Measurements from ENCODE around the gene MORC3.
"Not testable (repeated sequence)": the region's sequence is repeated elsewhere in the genome, so short reads cannot be mapped to it uniquely, and the experiment has no call there.

MORC3 gene

DNA sequence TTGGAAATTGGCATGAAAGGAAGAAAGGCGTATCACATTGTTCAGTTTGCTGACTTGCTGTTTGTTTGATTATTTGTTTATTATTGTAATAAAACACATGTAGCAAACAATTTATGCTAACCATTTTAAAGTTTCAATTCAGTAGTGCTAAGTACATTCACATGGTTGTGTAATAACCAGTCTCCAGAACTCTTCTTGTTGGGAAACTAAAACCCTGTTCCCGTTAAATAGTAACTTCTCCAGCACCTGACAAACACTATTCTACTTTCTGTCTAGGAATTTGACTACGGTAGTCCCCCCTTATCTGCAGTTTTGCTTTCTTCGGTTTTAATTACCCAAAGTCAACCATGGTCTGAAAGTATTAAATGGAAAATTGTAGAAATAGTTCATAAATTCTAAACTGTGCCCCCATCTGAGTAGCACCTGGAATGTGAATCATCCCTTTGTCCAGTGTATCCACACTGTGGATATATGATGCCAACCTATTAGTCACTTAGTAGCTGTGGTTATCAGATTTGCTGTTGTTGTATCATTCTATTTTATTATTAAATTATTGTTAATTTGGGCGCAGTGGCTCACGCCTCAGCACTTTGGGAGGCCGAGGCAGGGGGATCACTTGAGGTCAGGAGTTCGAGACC lies 5.5 kb downstream of the MORC3 start:
- DNase-seq, result no peak

DNA sequence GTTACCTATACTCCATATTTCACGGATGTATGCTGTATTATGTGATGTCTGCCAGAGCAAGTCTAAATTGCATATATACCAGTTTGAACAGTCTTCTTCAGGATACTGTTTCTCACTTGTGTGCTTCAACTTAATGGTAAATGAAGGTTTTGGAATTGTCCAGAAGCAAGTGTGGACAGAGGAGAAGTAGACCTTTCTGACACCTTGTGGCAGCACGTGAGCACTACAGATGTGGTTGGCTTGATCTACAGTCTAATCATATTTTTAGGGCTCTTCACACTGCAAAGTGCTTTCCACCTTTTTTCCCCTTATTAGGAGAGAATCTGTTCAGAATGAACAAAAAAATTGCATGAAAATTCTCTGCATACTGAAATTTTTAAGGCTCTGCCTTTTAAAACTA lies 10.9 kb downstream of the MORC3 start:
- DNase-seq, result no peak

DNA sequence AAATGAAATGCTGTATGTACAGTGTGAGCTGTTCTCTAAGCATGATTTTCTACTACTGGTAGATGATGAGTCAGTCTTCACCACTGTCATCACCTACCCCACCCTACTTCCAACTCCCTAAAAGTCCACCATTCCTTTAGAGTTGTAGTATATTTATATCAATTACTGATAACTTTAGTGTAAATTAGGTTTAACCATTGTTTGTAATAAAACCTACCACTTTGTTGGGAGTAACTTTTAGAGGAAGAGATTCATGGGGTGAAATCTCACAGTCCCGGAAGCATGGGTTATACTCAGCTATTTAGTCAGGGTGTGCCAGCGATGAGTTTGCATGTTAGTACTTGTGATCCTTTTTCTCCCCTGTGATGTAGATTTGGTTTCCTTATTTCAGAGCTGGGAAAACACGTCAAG lies 17.1 kb downstream of the MORC3 start:
- no peak for DNase-seq

DNA sequence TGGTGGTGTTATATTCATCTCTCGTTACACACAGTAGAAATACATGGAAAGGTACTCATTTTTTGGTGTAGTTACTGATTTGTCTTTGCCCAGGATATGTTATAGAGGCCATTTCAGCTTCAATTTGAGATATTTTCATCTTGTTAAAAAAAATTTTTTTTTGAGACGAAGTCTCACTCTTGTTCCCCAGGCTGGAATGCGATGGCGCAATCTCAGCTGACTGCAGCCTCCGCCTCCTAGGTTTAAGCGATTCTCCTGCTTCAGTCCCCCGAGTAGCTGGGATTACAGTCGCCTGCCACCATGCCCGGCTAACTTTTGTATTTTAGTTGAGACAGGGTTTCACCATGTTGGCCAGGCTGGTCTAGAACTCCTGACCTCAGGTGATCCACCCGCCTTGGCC lies 19.0 kb downstream of the MORC3 start:
- DNase-seq, result no peak

DNA sequence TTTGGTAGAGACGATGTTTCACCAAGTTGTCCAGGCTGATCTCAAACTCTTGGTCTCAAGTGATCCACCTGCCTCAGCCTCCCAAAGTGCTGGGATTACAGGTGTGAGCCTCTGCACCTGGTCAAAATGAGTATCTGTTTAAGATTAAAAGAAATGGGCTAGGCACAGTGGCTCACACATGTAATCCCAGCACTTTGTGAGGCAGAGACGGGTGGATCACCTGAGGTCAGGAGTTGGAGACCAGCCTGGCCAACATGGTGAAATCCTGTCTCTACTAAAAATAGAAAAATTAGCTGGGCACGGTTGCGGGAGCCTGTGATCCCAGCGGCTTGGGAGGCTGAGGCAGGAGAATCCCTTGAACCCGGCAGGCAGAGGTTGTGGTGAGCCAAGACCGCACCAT lies 22.6 kb downstream of the MORC3 start:
- DNase-seq, result not testable (repeated sequence)

DNA sequence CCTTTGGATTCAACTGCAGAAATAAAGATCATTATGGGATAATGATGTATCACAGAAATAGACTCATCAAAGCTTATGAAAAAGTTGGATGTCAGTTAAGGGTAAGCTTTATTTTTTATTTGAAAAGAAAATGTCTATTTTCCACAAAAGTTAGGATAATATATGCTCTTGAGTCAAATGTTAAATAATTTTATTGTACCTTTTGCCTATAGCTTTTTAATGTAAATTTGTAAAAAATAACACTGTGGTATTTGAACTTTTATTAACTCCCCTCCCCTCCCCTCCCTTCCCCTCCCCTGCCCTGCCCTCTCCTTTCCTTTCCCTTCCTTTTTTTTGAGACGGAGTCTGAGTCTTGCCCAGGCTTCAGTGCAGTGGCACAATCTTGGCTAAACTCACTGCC lies 24.9 kb downstream of the MORC3 start:
- no peak for DNase-seq

DNA sequence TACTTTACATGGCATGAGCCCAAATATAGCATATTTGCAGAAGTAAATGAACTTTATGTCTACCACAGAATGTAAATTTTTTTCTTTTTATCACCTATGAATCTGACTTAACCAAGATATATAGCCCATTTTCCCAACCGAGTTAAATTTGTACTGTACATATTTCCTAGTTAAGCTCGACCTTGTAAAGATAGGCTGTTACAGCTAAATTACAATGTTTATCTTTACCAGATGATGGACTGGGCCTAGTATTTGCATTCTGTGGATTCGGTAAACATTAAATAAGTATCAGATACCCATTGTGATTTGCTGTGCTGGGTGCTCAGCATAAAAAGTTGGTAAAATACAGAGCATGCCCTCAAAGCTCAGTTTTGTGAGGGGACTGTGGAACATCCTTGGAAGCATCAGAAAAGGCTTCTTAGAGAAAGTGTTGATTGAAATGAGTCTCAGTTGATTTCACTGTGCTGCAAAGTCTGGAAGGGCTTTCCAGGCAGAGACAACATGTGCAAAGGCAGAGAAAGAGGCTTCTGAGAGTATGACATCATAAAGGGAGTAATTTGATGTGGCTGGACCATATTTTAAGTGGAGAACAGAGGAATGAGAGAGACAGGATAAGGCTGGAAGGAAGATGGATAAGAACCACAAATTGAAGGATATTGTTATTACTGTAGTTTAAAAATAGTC lies 27.4 kb downstream of the MORC3 start:
- DNase-seq, result no peak

DNA sequence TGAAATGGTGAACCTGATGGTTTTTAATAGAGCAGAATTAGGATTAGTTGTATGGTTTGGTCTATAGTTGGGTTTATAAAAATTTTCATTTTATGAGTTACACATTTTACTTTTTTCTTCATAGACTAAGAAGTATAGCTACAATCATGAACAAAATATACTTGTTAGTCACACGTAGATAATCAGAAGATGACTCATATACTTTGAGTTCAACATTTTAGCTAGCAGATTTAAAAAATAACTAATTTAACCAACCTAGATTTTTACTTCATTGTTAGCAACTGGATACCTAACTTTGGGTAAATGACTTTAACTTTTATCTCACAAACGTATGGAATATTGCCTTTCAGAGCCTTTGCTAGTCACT lies 27.9 kb downstream of the MORC3 start:
- DNase-seq, result no peak

DNA sequence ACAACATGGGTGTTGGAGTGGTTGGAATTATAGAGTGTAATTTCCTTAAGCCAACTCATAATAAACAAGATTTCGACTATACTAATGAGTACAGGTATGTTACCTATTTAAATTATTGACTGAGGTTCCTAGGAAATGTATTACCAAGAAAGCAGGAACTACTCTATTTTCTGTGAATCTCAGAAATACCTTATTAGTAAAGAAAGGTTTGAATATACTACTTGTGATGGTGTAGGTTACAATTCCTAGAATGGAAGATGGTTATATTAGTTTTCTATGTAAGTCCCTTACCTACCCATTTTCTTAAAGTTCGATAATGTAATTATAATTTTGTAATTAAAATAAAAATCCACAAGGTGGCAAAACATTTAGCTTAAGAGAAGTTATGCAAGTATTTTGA lies 29.3 kb downstream of the MORC3 start:
- DNase-seq, result no peak

DNA sequence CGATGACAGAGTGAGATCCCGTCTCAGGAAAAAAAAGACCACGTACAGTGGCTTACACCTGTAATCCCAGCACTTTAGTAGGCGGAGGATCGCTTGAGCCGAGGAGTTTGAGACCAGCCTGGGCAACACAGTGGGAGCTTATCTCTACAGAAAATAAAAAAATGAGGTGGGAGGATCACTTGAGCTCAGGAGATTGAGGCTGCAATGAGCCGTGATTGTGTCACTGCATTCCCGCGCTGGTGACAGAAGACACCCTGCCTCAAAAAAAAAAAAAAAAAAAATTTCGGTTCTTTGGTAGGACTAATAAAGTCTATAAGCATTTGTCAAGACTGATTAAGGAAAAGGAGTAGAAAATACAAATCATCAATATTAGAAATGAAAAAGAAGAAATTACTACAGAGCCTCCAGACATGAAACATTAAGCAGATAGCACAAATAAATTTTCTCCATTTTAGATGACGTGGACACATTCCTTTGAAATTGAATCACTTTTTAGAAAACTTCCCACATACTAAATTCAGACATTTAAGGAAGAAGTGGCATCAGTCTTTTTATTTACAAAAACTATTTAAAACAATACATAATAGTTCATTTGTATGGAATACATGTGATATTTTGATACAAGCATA lies 30.4 kb downstream of the MORC3 start:
- no peak for DNase-seq

DNA sequence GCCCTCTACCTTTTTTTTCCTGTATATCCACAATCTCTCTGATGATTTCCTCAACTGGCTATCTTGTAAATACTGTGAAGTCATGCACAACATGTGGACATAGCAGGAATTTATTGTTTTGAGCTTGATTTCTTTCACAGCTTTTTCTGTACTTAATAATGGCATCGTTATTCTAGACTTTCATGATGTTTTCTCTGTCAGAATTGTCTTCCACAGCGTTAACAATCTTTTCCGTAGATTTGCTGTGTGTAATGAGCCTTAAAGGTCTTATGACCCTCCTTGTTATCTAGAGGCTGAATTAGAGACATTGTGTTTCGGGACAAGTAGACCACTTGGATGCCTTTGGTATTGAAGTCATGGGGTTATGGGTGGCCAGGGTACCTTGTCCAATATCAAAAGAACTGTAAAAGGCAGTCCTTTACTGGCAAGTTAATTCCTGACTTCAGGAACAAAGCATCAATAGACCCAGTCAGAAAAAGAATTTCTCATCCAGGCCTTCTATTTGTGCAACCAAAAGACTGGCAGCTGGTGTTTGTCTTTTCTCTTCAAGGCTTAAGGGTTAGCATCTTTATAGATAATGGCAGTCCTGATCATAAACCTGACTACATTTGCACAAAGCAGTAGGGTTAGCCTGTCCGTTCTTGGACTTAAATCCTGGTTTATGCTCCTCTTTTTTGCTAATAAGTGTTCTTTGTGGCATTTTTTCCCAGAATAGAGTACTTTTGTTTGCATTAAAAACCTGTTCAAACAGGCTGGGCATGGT lies 35.1 kb downstream of the MORC3 start:
- no peak for DNase-seq

DNA sequence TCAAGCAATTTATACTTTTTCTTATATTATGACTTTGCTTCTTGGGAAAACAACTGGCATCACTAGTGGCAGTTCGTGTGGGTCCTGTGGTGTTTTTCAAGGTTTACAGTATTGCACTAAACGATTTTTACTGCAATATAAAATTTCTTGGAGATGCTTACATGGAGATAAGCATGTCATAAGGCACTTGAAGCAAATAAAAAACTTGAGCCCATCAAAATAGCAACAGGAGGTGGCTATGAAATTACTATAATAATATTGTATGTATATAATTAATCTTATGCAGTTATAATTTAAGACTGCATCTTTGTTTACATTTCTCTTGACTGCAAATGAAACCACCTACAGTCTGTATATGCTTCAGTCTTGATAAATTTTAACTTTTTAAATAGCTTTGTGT lies 35.9 kb downstream of the MORC3 start:
- no peak for DNase-seq

DNA sequence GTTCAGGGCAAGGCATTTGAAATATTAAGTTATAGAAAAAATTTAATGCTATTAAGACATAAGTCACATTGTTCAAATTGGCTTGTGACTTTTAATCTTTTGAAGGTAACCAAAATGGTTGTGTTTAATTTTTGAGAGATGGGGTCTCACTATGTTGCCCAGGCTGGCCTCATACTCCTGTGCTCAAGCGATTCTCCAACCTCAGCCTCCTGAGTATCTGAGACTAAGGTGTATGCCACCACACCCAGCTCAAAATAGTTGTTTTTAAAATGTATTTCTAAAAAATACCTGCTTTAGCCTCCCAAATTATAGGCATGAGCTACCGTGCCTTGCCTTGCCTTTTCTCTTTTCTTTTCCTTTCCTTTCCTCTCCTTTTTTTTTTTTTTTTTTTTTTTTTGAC lies 39.2 kb downstream of the MORC3 start:
- no peak for DNase-seq

DNA sequence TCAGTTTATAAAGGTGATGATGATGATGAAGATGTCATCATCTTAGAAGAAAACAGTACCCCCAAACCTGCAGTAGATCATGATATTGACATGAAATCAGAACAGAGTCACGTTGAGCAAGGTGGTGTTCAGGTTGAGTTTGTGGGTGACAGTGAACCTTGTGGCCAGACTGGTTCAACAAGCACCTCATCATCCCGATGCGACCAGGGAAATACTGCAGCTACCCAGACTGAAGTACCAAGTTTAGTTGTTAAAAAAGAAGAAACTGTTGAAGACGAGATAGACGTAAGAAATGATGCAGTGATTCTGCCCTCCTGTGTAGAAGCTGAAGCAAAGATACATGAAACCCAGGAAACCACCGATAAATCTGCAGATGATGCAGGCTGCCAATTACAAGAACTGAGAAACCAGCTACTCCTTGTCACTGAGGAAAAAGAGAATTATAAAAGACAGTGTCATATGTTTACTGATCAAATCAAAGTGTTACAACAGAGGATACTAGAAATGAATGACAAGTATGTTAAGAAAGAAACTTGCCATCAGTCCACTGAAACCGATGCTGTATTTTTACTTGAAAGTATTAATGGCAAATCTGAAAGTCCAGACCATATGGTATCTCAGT lies 49.2 kb downstream of the MORC3 start:
- no peak for DNase-seq

DNA sequence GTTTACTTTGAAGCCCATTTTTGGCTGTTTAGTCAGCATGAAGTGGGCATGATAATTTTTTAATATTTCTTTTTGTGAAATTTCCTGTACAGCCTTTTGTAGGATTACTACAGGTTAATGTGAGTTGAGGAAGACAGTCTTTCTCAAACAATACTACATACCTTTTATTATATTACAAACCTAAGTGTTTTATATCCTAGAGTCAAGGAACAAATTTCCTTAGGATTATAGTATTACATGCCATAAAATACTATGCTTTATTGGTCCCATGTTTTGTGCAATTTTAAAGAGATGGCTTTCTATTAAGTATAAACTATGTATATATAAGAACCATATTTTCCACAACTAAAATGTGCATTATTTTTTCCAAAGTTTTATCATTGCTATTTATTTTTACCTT lies 56.0 kb downstream of the MORC3 start:
- DNase-seq, result no peak

DNA sequence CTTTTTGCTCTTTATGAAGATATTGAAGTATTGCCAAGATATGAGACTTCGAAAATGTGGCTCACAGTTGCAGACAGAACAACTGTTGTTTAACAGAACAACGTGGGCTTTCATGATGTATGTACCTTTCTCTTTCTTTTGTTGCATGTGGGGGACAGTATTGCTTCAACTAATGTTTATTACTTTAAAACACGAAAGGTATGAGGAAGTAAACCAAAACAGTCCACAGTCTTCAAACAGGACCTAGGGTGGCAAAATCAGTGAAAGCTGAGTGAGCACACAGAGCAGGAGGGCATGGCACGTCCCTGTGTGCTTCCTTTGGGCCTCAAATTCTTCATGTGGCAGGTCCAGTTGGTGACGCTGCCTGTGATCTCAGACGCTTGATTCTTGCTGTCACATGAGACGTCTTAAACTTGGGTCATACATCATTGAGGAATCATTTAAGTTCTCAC lies 57.4 kb downstream of the MORC3 start:
- DNase-seq, result no peak

DNA sequence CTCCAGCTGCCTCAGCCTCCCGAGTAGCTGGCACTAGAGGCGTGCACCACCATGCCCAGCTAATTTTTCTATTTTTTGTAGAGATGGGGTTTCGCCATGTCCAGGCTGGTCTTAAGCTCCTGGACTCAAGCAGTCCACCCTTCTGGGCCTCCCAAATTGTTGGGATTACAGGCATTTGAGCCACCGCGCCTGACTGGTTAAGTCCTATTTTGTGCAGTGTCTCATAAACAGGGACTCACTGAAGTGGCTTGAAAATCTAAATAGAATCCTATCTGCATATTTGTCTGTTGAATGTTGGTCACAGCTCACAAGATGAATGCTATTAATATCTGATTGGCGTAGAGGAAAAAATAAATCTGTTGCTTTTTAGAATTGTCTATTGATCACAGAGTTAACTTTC lies 59.3 kb downstream of the MORC3 start:
- no peak for DNase-seq

DNA sequence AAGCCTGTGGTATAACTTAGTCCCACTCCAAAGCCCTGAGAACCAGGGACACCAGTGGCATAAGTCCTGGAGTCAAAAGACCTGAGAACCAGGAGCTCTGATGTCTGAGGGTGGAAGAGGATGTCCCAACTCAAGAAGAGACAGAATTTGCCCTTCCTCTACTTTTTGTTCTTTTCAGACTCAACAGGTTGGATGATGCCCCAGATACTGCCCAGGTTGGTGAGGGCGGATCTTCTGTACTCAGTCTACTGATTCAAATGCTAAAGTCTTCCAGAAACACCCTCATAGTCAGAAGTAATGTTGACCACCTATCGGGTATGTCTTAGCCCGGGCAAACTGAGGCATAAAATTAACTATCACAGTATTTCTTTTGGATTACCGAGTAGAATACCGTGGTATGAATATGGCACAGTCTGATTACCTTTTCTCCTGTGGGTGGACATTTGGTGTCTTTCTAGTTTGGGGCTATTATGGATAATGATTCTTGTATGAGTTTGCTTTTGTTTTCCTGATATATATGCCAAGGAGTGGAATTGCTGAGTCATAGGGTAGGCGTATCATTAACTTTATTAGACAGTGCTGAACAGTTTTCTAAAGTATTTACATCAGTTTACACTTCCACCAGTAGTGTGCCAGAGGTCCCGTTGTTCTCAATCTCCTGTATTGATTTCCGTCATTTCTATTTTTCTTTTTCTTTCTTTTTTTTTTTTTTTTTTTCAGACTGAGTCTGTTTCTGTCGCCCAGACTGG lies 62.0 kb downstream of the MORC3 start:
- DNase-seq, result no peak

DNA sequence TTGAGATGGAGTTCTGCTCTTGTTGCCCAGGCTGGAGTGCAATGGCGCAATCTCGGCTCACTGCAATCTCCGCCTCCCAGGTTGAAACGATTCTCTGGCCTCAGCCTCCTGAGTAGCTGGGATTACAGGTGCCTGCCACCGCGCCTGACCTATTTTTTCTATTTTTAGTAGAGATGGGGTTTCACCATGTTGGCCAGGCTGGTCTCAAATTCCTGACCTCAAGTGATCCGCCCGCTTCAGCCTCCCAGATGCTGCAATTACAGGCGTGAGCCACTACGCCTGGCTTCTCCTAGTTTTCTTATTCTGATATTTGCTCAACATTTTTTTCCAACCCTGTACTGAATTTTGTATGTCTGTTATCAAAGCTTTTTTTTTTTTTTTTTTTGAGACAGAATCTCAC lies 62.7 kb downstream of the MORC3 start:
- not testable (repeated sequence) for DNase-seq

DNA sequence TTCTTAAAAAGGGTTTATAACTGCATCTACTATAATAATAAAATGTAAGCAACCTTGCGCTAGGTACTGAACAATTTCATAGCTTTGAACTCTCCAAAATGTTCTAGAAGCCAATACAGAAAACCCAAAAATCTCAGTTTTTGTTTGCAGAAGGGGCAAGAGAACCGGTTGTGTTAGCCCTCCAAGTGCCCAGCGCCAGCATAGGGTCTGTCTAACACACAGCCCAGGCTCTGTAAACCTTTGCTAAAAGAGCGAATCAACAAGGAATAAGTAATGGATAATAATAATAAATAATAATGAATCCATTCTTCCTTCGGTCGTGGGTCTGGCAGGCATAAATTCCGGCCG lies 64.9 kb downstream of the MORC3 start:
- DNase-seq, result no peak

DNA sequence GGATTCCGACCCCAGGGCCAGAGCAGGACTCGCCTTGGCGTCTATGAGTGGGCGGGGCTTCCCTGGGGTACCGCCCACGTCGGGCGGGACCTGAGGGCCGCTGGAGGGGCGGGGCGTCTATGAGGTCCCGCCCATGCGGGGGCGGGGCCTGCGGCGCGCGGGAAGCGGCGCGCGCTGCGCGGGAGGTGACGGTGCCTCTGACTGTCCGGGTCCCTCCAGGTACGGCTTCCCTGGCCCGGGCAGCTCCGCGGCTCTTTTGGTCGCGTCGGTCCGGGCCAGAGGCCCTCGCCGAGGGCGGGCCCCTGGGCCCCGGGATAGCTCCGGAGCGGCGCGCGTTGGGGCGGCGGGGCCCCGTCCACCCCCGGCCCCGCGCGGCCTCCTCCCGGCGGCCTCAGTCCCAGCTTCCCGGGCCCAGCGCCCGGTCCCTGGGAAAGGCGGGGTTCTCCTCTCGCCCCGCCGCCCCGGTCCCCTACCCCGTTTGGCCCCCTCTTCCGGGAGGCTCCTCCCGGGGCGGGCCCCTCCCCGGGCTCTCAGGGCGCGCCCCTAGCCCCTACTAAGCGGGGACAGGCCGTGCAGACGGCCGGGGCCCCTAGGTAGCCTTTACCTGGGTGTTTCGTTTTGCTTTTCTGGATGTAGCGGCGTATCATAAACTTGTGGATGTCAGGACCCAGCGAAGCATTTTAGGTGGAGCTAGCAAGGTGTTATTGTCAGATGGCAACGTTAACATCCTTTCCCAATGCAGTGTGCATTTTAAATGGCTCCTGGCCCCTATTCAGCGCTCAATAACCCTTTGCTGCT lies 65.4 kb downstream of the MORC3 start, which contains the start of gene CHAF1B:
Gene CHAF1B, plus strand, starts transcription at position 160 of the 798 bp plus-strand sequence. CDS start 745 bp downstream, outside the sequence.
- DNase-seq, result peak; percentile 88
